Liver (tissue), 9 donors: ENCODE measurements around the gene ZNRF3. TPM values are rescaled to one million over a fixed set of nuclear protein-coding genes. Genes with fewer than 3 reads are reported as not detected.

Experiments used
- DNase-seq: peaks from one replicate; pipeline ENCODE4 v3.0.0-alpha.2; 2017; ENCODE audit warnings: low spot score
- H3K27ac ChIP-seq, 2 donors: one replicate each; pipeline ENCODE4 v1.7.0; 2013; ENCODE audit warnings: inconsistent platforms in 2 of 2, low read length in 2 of 2, control low read depth in 1 of 2, low read depth in 1 of 2, mild to moderate bottlenecking in 1 of 2
- H3K27me3 ChIP-seq, 4 donors: one replicate each; pipeline versions ENCODE4 v1.6.1 to v1.7.0; 2013; ENCODE audit warnings: low read length in 3 of 4, inconsistent platforms in 1 of 4, mild to moderate bottlenecking in 1 of 4, moderate library complexity in 1 of 4; ENCODE audit not compliant: control insufficient read depth in 4 of 4, insufficient read depth in 4 of 4
- H3K36me3 ChIP-seq, 4 donors: one replicate each; pipeline versions ENCODE4 v1.6.1 to v1.7.0; 2013; ENCODE audit warnings: low read length in 3 of 4, mild to moderate bottlenecking in 3 of 4, low read depth in 1 of 4, moderate library complexity in 1 of 4; ENCODE audit not compliant: control insufficient read depth in 4 of 4, insufficient read depth in 3 of 4
- H3K4me1 ChIP-seq, 4 donors: one replicate each; pipeline versions ENCODE4 v1.6.1 to v1.7.0; 2013; ENCODE audit warnings: low read length in 3 of 4, mild to moderate bottlenecking in 3 of 4, moderate library complexity in 1 of 4; ENCODE audit not compliant: control insufficient read depth in 4 of 4, insufficient read depth in 4 of 4
- H3K4me3 ChIP-seq, 3 donors: one replicate each; pipeline versions ENCODE4 v1.6.1 to v1.7.0; 2013; ENCODE audit warnings: low read length in 3 of 3, control low read depth in 1 of 3, low read depth in 1 of 3, mild to moderate bottlenecking in 1 of 3
- H3K9ac ChIP-seq, 2 donors: one replicate each; pipeline ENCODE4 v1.7.0; 2013; ENCODE audit warnings: low read length in 2 of 2, mild to moderate bottlenecking in 2 of 2, moderate library complexity in 2 of 2, control low read depth in 1 of 2, low read depth in 1 of 2
- H3K9me3 ChIP-seq, 4 donors: one replicate each; pipeline versions ENCODE4 v1.6.1 to v1.7.0; 2013; ENCODE audit warnings: low read length in 3 of 4; ENCODE audit not compliant: control insufficient read depth in 4 of 4
- FOXA1 ChIP-seq: IDR thresholded peaks from 2 replicates; pipeline ENCODE4 v1.6.1; 2016; ENCODE audit warnings: antibody characterized with exemption
- FOXA2 ChIP-seq: IDR thresholded peaks from 2 replicates; pipeline ENCODE4 v1.6.1; 2016; ENCODE audit warnings: antibody characterized with exemption
- GABPA ChIP-seq, 2 donors: IDR thresholded peaks in 1 of 2; conservative IDR thresholded peaks in 1 of 2; 2 replicates each; pipeline ENCODE4 v1.6.1; 2016; ENCODE audit warnings: antibody characterized with exemption in 2 of 2, mild to moderate bottlenecking in 1 of 2, moderate library complexity in 1 of 2
- HNF4G ChIP-seq: IDR thresholded peaks from 2 replicates; pipeline ENCODE4 v1.6.1; 2016; ENCODE audit warnings: antibody characterized with exemption
- JUND ChIP-seq, 2 donors: IDR thresholded peaks; 2 replicates each; pipeline ENCODE4 v1.6.1; 2016; ENCODE audit warnings: antibody characterized with exemption in 2 of 2
- NR2F2 ChIP-seq: IDR thresholded peaks from 2 replicates; pipeline ENCODE4 v1.6.1; 2016; ENCODE audit warnings: antibody characterized with exemption
- RAD21 ChIP-seq, 2 donors: IDR thresholded peaks; 2 replicates each; pipeline ENCODE4 v1.6.1; 2016; ENCODE audit warnings: antibody characterized with exemption in 2 of 2, mild to moderate bottlenecking in 2 of 2
- RXRA ChIP-seq, 2 donors: IDR thresholded peaks; 2 replicates each; pipeline ENCODE4 v1.6.1; 2017 to 2018; ENCODE audit warnings: antibody characterized with exemption in 2 of 2, mild to moderate bottlenecking in 1 of 2
- SP1 ChIP-seq: IDR thresholded peaks from 2 replicates; pipeline ENCODE4 v1.6.1; 2018; ENCODE audit warnings: antibody characterized with exemption, mild to moderate bottlenecking
- YY1 ChIP-seq: IDR thresholded peaks from 2 replicates; pipeline ENCODE4 v1.6.1; 2016; ENCODE audit warnings: antibody characterized with exemption, mild to moderate bottlenecking
- WGBS: extraction: QIAGEN DNeasy Blood & Tissue Kit; methylation state at CpG from one replicate; pipeline ENCODE4 v1.1.7; 2013; 5-methylcytosine and 5-hydroxymethylcytosine counted together
- polyA plus RNA-seq, 2 donors: library from polyadenylated mRNA; stranded (reverse) in 1 of 2; unstranded in 1 of 2; fragments of 200-250 nt in 1 of 2; fragments of >200 nt in 1 of 2; fragmentation: Nextera tagmentation in 1 of 2; extraction: Ambion mirVana in 1 of 2; gene quantifications; one replicate each; pipeline versions ENCODE4 v1.2.1 to v1.2.3, GENCODE V29; 2013 to 2015
- total RNA-seq, 2 donors: library from RNA; depleted of rRNA; stranded (reverse); fragments of >200 nt; gene quantifications; one replicate each; pipeline ENCODE4 v1.2.3, GENCODE V29; 2014
- TF ChIP-seq, protein P1 (sequence below): IDR thresholded peaks from 2 replicates; pipeline ENCODE4 v1.6.1; 2016; ENCODE audit warnings: antibody characterized with exemption
- TF ChIP-seq, protein P2 (sequence below): IDR thresholded peaks from 2 replicates; pipeline ENCODE4 v1.6.1; 2016; ENCODE audit warnings: antibody characterized with exemption
- TF ChIP-seq, protein P3 (sequence below): IDR thresholded peaks from 2 replicates; pipeline ENCODE4 v1.6.1; 2016; ENCODE audit warnings: antibody characterized with exemption
- TF ChIP-seq, protein P4 (sequence below): fragments of 150-350 bp; IDR thresholded peaks from 2 replicates; pipeline ENCODE4 v1.5.1; 2017; ENCODE audit warnings: improper control_type of control experiment, low read depth, low read length; ENCODE audit not compliant: missing input control
- donor health status: healthy.
- donor health status: healthy.
- donor health status: healthy.
- donor health status: healthy.
- donor health status: healthy.

Gene ZNRF3
- total and polyA plus RNA-seq, 4 donors, result 2.2 to 5.9 (median 4.7) TPM

DNA sequence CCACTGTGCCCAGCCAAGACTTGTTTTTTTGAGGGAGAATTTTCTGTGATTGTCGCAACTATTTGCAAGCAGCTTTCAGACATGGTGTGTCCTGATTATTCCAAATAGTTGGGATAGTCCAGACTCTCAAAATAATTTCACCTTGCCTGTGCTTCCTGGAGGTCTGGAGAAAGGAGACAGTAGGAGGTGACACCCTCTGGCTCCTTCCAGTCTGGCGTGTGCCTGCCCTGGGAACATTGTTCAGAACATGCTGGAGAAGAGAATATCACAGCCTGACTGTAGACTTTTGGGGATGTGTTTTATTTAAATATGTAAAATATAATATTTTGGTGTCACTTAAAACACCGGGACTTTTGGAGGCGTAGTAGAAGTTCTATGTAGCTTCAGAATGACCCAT, 14.9 kb downstream of the ZNRF3 start:
- Histone ChIP-seq H3K27ac (no peak overlapping the region), H3K4me3 (no peak overlapping the region), H3K27me3 (no peaks in the 10 kb centered on the region), H3K36me3 (no peaks in the 10 kb centered on the region), H3K9me3 (no peaks in the 10 kb centered on the region), H3K9ac (no peak overlapping the region), H3K4me1 (peaks cover 0 to 11% (median 7%) of the 10 kb centered on the region in 4 donors)
- WGBS, result 92% methylated on average over 4 of the region's 4 CpGs
- TF ChIP-seq, protein P1, sequence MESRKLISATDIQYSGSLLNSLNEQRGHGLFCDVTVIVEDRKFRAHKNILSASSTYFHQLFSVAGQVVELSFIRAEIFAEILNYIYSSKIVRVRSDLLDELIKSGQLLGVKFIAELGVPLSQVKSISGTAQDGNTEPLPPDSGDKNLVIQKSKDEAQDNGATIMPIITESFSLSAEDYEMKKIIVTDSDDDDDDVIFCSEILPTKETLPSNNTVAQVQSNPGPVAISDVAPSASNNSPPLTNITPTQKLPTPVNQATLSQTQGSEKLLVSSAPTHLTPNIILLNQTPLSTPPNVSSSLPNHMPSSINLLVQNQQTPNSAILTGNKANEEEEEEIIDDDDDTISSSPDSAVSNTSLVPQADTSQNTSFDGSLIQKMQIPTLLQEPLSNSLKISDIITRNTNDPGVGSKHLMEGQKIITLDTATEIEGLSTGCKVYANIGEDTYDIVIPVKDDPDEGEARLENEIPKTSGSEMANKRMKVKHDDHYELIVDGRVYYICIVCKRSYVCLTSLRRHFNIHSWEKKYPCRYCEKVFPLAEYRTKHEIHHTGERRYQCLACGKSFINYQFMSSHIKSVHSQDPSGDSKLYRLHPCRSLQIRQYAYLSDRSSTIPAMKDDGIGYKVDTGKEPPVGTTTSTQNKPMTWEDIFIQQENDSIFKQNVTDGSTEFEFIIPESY, result no peak
- TF ChIP-seq YY1, result no peak
- TF ChIP-seq SP1, result no peak
- no peak for TF ChIP-seq RXRA (IDR thresholded peaks at IDR 0.05)
- TF ChIP-seq JUND (IDR thresholded peaks at IDR 0.05), result no peak
- no peak for DNase-seq

DNA sequence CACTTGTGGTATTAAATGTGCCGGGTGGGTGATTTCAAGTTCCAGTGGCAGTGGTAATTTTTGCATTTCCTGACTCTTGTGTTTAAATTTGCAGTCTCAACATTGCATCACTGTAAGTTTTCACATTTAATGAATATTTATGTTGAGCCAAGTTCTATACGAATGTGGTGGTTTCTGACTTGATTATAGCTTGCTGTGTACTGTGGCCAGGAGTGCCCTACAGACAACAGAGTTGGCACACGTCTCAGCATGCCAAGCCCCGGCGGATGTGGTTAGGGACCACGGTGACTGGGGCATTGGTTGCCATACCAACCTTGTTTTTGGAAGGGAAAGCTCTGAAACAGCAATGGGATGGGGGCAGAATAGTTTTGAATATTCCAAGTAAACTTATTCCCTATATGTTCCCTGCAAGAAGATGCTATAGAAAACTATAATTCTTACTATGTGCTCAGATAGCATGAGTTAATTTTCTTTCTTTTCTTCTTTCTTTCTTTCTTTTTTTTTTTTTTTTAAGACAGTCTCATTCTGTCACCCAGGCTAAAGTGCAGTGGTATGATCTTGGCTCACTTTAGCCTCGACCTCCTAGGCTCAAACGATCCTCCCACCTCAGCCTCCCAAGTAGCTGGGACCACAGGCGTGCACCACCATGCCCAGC, 16.0 kb downstream of the ZNRF3 start:
- H3K27ac ChIP-seq, result no peak overlapping the region
- H3K4me1 ChIP-seq, result peaks cover 1 to 21% (median 14%) of the 10 kb centered on the region in 4 donors
- no peaks in the 10 kb centered on the region for H3K36me3 ChIP-seq
- H3K27me3 ChIP-seq, result no peaks in the 10 kb centered on the region
- TF ChIP-seq, protein P2, sequence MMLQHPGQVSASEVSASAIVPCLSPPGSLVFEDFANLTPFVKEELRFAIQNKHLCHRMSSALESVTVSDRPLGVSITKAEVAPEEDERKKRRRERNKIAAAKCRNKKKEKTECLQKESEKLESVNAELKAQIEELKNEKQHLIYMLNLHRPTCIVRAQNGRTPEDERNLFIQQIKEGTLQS, result no peak
- TF ChIP-seq, protein P3, sequence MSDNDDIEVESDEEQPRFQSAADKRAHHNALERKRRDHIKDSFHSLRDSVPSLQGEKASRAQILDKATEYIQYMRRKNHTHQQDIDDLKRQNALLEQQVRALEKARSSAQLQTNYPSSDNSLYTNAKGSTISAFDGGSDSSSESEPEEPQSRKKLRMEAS, result no peak
- TF ChIP-seq SP1, result no peak
- TF ChIP-seq, protein P4, sequence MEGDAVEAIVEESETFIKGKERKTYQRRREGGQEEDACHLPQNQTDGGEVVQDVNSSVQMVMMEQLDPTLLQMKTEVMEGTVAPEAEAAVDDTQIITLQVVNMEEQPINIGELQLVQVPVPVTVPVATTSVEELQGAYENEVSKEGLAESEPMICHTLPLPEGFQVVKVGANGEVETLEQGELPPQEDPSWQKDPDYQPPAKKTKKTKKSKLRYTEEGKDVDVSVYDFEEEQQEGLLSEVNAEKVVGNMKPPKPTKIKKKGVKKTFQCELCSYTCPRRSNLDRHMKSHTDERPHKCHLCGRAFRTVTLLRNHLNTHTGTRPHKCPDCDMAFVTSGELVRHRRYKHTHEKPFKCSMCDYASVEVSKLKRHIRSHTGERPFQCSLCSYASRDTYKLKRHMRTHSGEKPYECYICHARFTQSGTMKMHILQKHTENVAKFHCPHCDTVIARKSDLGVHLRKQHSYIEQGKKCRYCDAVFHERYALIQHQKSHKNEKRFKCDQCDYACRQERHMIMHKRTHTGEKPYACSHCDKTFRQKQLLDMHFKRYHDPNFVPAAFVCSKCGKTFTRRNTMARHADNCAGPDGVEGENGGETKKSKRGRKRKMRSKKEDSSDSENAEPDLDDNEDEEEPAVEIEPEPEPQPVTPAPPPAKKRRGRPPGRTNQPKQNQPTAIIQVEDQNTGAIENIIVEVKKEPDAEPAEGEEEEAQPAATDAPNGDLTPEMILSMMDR, result no peak
- TF ChIP-seq, protein P1, result no peak
- no peak for TF ChIP-seq FOXA2
- TF ChIP-seq GABPA (IDR thresholded peaks at IDR 0.05 in 1 of 2, conservative IDR thresholded peaks at IDR 0.05 in 1 of 2), result no peak
- no peak for TF ChIP-seq FOXA1
- no peak for TF ChIP-seq RXRA (IDR thresholded peaks at IDR 0.05)
- TF ChIP-seq HNF4G, result no peak
- TF ChIP-seq NR2F2, result no peak
- no peak for TF ChIP-seq JUND (IDR thresholded peaks at IDR 0.05)
- no peak for TF ChIP-seq YY1
- no peak for TF ChIP-seq RAD21 (IDR thresholded peaks at IDR 0.05)
- H3K9ac ChIP-seq, result no peak overlapping the region
- WGBS, result 77% methylated on average over 9 of the region's 9 CpGs
- no peak for DNase-seq
- H3K9me3 ChIP-seq, result no peaks in the 10 kb centered on the region
- no peak overlapping the region for H3K4me3 ChIP-seq
